ENCODE results near the gene MELK.

GRCh38 chr9:36676091-36676490 is 103.4 kb downstream of the MELK start:
- TF ChIP-seq CTCF (IDR thresholded peaks at IDR 0.05; ENCODE audit: poor library complexity) (no peak), EZH2phosphoT487 (IDR thresholded peaks at IDR 0.05; ENCODE audit: low read depth, severe bottlenecking, unreplicated experiment) (no peak), EZH2 (IDR thresholded peaks at IDR 0.05; ENCODE audit: borderline replicate concordance) (no peak)

Measured in hepatocyte (in vitro differentiated cells).